Mesothelial cell of epicardium (in vitro differentiated cells): ENCODE results near the gene SPIRE1. TPM values are rescaled to one million over a fixed set of nuclear protein-coding genes. Genes with fewer than 3 reads are reported as not detected.

Experiments
- DNase-seq, 2 experiments: peaks; one replicate each; pipeline ENCODE4 v3.0.0; 2021; ENCODE audit warnings: low spot score in 2 of 2; ENCODE audit not compliant: unreplicated experiment in 2 of 2
- H3K27ac Mint-ChIP-seq: 2 replicates; pipeline ENCODE4 v1.8.0; 2021; ENCODE audit warnings: mixed read lengths
- H3K27me3 Mint-ChIP-seq: 2 replicates; pipeline ENCODE4 v1.8.0; 2021; ENCODE audit warnings: low read depth, mixed read lengths
- H3K36me3 Mint-ChIP-seq: 2 replicates; pipeline ENCODE4 v1.8.0; 2021; ENCODE audit warnings: mixed read lengths
- H3K4me1 Mint-ChIP-seq: 2 replicates; pipeline ENCODE4 v1.8.0; 2021; ENCODE audit warnings: mixed read lengths
- H3K4me3 Mint-ChIP-seq: 2 replicates; pipeline ENCODE4 v1.8.0; 2021; ENCODE audit warnings: mild to moderate bottlenecking, moderate library complexity, mixed read lengths
- H3K9me3 Mint-ChIP-seq: 2 replicates; pipeline ENCODE4 v1.8.0; 2021; ENCODE audit warnings: mixed read lengths
- total RNA-seq: library from RNA; stranded (reverse); gene quantifications from 3 replicates; pipeline ENCODE4 v1.2.1, GENCODE V29; 2021
- TF ChIP-seq, protein P1 (sequence below): fragments of 200-600 bp; sonication (generic); IDR thresholded peaks from one replicate; pipeline ENCODE4 v1.5.0; 2021; ENCODE audit warnings: antibody characterized with exemption; ENCODE audit not compliant: unreplicated experiment

Gene SPIRE1
- total RNA-seq, 1 donor from 2014 or later = 24.2 TPM

DNA sequence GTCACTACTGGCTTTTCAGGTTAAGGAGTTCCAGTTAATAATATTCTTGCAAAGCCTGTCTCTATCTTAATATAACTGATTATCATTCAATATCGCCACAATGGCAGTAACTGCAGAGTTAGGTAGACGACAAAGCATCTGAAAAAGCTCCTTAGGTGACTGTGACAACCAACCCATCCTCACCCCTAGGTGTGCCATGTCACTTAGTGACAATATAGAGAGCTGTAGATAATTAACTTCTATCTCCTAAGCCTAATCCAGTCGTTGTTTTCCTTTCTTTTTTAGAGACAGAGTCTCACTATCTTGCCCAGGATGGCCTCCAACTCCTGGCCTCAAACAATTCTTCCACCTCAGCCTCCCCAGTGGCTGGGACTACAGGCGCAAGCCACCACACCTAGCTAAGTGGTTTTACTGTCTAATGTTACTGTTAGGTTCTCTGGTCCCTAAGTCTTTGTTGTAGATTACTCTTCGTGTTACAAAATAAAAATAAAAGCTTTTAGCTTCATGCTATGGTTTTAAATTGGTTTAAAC, 65.2 kb downstream of the SPIRE1 start:
- Mint-ChIP-seq H3K27me3 (no peaks in the 10 kb centered on the region), H3K27ac (no peak overlapping the region), H3K9me3 (peaks cover 4% of the 10 kb centered on the region), H3K4me1 (peaks cover 11% of the 10 kb centered on the region), H3K36me3 (no peaks in the 10 kb centered on the region), H3K4me3 (no peak overlapping the region)
- DNase-seq = no peak
- TF ChIP-seq, protein P1, sequence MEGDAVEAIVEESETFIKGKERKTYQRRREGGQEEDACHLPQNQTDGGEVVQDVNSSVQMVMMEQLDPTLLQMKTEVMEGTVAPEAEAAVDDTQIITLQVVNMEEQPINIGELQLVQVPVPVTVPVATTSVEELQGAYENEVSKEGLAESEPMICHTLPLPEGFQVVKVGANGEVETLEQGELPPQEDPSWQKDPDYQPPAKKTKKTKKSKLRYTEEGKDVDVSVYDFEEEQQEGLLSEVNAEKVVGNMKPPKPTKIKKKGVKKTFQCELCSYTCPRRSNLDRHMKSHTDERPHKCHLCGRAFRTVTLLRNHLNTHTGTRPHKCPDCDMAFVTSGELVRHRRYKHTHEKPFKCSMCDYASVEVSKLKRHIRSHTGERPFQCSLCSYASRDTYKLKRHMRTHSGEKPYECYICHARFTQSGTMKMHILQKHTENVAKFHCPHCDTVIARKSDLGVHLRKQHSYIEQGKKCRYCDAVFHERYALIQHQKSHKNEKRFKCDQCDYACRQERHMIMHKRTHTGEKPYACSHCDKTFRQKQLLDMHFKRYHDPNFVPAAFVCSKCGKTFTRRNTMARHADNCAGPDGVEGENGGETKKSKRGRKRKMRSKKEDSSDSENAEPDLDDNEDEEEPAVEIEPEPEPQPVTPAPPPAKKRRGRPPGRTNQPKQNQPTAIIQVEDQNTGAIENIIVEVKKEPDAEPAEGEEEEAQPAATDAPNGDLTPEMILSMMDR = no peak

DNA sequence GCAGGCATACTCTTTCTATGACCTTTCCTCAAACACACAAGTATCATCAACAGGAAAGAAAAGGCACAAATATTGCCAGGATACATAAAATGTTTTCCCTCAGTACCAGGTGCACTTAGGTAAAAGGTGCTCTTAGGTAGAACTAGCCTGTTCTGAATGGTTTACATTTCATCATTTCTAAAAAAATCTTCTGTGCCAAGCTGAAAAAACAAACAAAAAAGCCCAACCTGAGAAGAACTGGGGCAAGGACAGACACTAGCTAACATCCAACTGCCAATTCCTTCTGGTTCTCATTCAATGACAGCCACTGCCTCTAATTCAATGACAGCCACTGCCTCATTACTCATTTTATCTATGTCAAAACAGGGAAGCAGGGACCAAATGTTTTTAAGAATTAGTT, 68.5 kb downstream of the SPIRE1 start:
- H3K4me1 Mint-ChIP-seq = no peaks in the 10 kb centered on the region
- H3K9me3 Mint-ChIP-seq = no peaks in the 10 kb centered on the region
- no peak overlapping the region for H3K27ac Mint-ChIP-seq
- H3K27me3 Mint-ChIP-seq = no peaks in the 10 kb centered on the region
- no peak for DNase-seq
- H3K36me3 Mint-ChIP-seq = no peaks in the 10 kb centered on the region
- TF ChIP-seq, protein P1 = no peak
- H3K4me3 Mint-ChIP-seq = no peak overlapping the region

DNA sequence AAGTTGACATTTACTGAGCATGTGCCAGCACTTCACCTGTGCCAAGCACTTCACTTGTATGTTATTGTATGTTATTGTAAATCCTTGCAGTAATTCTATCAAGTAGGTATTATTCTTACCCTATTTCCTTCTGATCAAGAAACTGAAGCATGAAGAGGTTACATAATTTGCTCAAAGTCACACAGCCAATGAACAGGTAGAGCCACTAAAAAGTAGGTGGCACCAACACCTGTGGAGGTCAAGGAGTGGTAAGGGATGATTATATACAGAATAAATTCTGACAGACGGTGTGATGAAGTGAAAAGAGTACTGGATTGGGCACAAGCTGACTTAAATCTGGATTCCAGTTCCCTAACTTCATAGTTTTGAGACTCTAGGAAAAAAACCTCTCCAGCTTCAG, 71.0 kb downstream of the SPIRE1 start:
- no peak overlapping the region for H3K27ac Mint-ChIP-seq
- H3K4me3 Mint-ChIP-seq = no peak overlapping the region
- no peaks in the 10 kb centered on the region for H3K36me3 Mint-ChIP-seq
- H3K4me1 Mint-ChIP-seq = no peaks in the 10 kb centered on the region
- H3K27me3 Mint-ChIP-seq = no peaks in the 10 kb centered on the region
- TF ChIP-seq, protein P1 = no peak
- DNase-seq = no peak
- no peaks in the 10 kb centered on the region for H3K9me3 Mint-ChIP-seq

DNA sequence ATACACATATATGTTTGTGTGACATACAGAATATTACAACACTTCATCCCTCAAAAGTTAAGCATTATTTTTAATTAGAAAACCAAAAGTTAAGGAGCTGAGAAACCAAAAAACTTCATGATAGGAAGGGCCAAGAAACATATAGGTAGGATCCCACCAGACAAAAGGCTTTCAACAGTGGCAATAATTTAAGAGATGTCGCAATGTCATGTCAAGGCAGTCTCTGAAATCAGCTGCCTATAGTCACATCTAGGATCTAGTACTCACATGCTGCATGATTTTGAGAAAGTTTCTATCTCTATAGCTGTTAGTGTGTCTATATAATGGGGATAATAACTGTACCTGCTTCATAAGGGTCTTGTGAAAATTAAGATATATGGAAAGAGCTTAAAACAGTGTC, 72.7 kb downstream of the SPIRE1 start:
- TF ChIP-seq, protein P1 = no peak
- no peaks in the 10 kb centered on the region for H3K4me1 Mint-ChIP-seq
- no peak overlapping the region for H3K4me3 Mint-ChIP-seq
- no peaks in the 10 kb centered on the region for H3K9me3 Mint-ChIP-seq
- no peaks in the 10 kb centered on the region for H3K36me3 Mint-ChIP-seq
- H3K27ac Mint-ChIP-seq = no peak overlapping the region
- no peak for DNase-seq
- H3K27me3 Mint-ChIP-seq = no peaks in the 10 kb centered on the region

DNA sequence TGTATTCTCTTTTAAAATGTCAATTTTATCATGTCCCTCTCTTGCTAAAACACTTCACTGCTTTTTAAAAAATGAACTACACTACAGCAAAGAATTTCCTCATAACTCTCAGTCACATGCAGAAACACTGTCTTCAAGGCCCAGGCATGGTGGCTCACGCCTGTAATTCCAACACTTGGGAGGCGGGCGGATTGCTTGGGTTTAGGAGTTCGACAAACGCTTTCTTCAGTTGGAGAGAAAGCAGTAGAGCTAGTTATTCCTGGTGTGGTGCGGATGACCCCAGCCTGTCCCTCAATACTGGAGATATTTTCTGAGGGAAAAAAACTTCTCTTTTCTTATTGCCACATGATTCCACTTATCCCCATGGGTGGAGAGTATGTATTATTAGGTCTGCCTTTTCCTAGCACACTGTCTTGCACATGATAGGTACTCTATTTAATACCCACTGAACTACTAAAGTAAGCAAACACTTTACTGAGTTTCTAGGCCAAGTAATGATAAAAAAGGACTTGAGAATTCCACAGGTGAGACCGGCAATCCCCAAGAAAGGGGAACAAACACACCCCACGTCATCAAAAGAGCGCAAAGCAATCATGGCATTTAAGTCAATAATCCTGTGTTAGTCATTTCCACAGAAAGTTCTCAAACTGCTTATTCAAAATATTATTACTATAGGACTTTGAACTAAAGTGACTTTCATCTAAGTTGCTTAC, 77.1 kb downstream of the SPIRE1 start:
- TF ChIP-seq, protein P1 = no peak
- H3K27ac Mint-ChIP-seq = no peak overlapping the region
- H3K9me3 Mint-ChIP-seq = peaks cover 9% of the 10 kb centered on the region
- DNase-seq = no peak
- no peak overlapping the region for H3K4me3 Mint-ChIP-seq
- no peaks in the 10 kb centered on the region for H3K27me3 Mint-ChIP-seq
- peaks cover 4% of the 10 kb centered on the region for H3K36me3 Mint-ChIP-seq
- no peaks in the 10 kb centered on the region for H3K4me1 Mint-ChIP-seq
